ENCODE measurements around the gene GLP1R. TPM values are rescaled to one million over a fixed set of nuclear protein-coding genes. Genes with fewer than 3 reads are reported as not detected.

The GLP1R gene
- total and polyA plus RNA-seq, 2 donors (not counting 1 experiment from before 2014, with no cell fraction given) = not detected

GRCh38 chr6:39113788-39114187 lies 65.2 kb downstream of the GLP1R start:
- CTCF ChIA-PET = interaction anchor here (0.7 to 1.7 kb wide), 2 partner anchors 8 to 11 kb away, joined by 4 to 7 read pairs; no protein-coding TSS in a partner anchor
- H2AFZ ChIP-seq (ENCODE audit: insufficient read depth, low read depth, low read length, poor library complexity, severe bottlenecking) = peak overlapping the region; percentile 100

More at GRCh38 chr6:39113788-39114187, 65.2 kb downstream of the GLP1R start:
- no peak for DNase-seq
- POLR2A ChIA-PET = interaction anchor here (0.7 to 1.5 kb wide), 2 partner anchors 11 to 1294 kb away, joined by 3 read pairs; partner anchors contain the start of gene ZFAND3
- no peaks in the 10 kb centered on the region for H3K9me3 ChIP-seq (ENCODE audit: control extremely low read depth in 1 of 3, control insufficient read depth in 2 of 3, insufficient read depth in 1 of 3, low read length in 2 of 3)
- peaks cover 0 to 7% of the 10 kb centered on the region in 2 experiments for H3K36me3 ChIP-seq (replicated peaks in 1 of 2; ENCODE audit: control extremely low read depth in 1 of 2, control insufficient read depth in 1 of 2, extremely low read depth in 1 of 2, insufficient read depth in 2 of 2, low read length in 1 of 2)
- TF ChIP-seq CTCF (IDR thresholded peaks at IDR 0.05) (no peak), EZH2 (IDR thresholded peaks at IDR 0.05; ENCODE audit: borderline replicate concordance, insufficient read depth, low read depth, low read length, poor library complexity, severe bottlenecking) (no peak)
- H3K4me3 ChIP-seq (ENCODE audit: control extremely low read depth in 1 of 5, extremely low read depth in 1 of 5, insufficient read depth in 1 of 5, low read depth in 2 of 5, low read length in 4 of 5) = peak overlapping the region in 1 of 5 experiments; percentile 91
- intact Hi-C loops (cut with micrococcal nuclease) = loop anchor here (5.0 kb wide), 1 partner anchor 411 kb away; the partner anchor contains the start of gene GLO1
- no peaks in the 10 kb centered on the region for H3K27me3 ChIP-seq (replicated peaks in 1 of 4; ENCODE audit: control extremely low read depth in 1 of 4, control insufficient read depth in 3 of 4, insufficient read depth in 4 of 4, low read length in 3 of 4)
- peak overlapping the region; percentile 89 for H3K9ac ChIP-seq (ENCODE audit: low read length)
- Mint-ChIP-seq H3K4me1 (peaks cover 31% of the 10 kb centered on the region), H3K27me3 (no peaks in the 10 kb centered on the region), H3K27ac (peak overlapping the region; percentile 98), H3K9me3 (ENCODE audit: insufficient read depth) (no peaks in the 10 kb centered on the region), H3K4me3 (peak overlapping the region; percentile 94)
- peak overlapping the region; percentile 95 for H3K4me2 ChIP-seq (replicated peaks; ENCODE audit: low read depth, low read length, poor library complexity, severe bottlenecking)
- no peak overlapping the region for H3K27ac ChIP-seq (ENCODE audit: low read length in 2 of 2)
- H4K20me1 ChIP-seq (ENCODE audit: control insufficient read depth, insufficient read depth, low read length, poor library complexity, severe bottlenecking) = no peaks in the 10 kb centered on the region
- no CpG with 5 or more reads among the region's 1 CpG for WGBS (ENCODE audit: insufficient coverage)
- H3K79me2 ChIP-seq (ENCODE audit: control insufficient read depth, insufficient read depth, low read length) = peaks cover 3% of the 10 kb centered on the region
- peaks cover 17 to 18% of the 10 kb centered on the region in 2 donors for H3K4me1 ChIP-seq (ENCODE audit: control insufficient read depth in 2 of 2, insufficient read depth in 2 of 2, low read length in 2 of 2)
- ATAC-seq (ENCODE audit: low read depth) = no peak

All from B cell (primary cell).